ENCODE results near the gene TAF4.
"Not testable (repeated sequence)": the region's sequence is repeated elsewhere in the genome, so short reads cannot be mapped to it uniquely, and the experiment has no call there.

The TAF4 gene

GRCh38 chr20:61960836-61961235, 104.8 kb downstream of the TAF4 start:
- DNase-seq (ENCODE audit: low read depth in 3 of 3): no peak

- no peak for DNase-seq (ENCODE audit: low read depth in 3 of 3)
These were observed 106.6 kb downstream of the TAF4 start for GRCh38 chr20:61958773-61959700.

GRCh38 chr20:61957961-61958715, 107.5 kb downstream of the TAF4 start:
- no peak for DNase-seq (ENCODE audit: low read depth in 3 of 3)

- DNase-seq (ENCODE audit: low read depth in 3 of 3): no peak
These were observed 109.0 kb downstream of the TAF4 start for GRCh38 chr20:61956396-61957342.

GRCh38 chr20:61955668-61956395, 109.8 kb downstream of the TAF4 start:
- no peak for DNase-seq (ENCODE audit: low read depth in 3 of 3)

- DNase-seq (ENCODE audit: low read depth in 3 of 3): no peak
These were observed 111.2 kb downstream of the TAF4 start for GRCh38 chr20:61954276-61955021.

- no peak for DNase-seq (ENCODE audit: low read depth in 3 of 3)
These were observed 112.4 kb downstream of the TAF4 start for GRCh38 chr20:61953037-61954021.

- DNase-seq (ENCODE audit: low read depth in 3 of 3): no peak
These were observed 113.8 kb downstream of the TAF4 start for GRCh38 chr20:61951695-61952533.

- DNase-seq (ENCODE audit: low read depth in 3 of 3): no peak
These were observed 115.0 kb downstream of the TAF4 start for GRCh38 chr20:61950641-61951071.

GRCh38 chr20:61949714-61950640, 115.7 kb downstream of the TAF4 start:
- no peak for DNase-seq (ENCODE audit: low read depth in 3 of 3)

- DNase-seq (ENCODE audit: low read depth in 3 of 3): no peak
These were observed 116.3 kb downstream of the TAF4 start for GRCh38 chr20:61949363-61949713.

GRCh38 chr20:61948586-61949362, 116.9 kb downstream of the TAF4 start:
- no peak for DNase-seq (ENCODE audit: low read depth in 3 of 3)

- DNase-seq (ENCODE audit: low read depth in 3 of 3): not testable (repeated sequence)
These were observed 117.6 kb downstream of the TAF4 start for GRCh38 chr20:61948056-61948455.

- DNase-seq (ENCODE audit: low read depth in 3 of 3): not testable (repeated sequence)
These were observed 120.2 kb downstream of the TAF4 start for GRCh38 chr20:61945495-61945894.

- DNase-seq (ENCODE audit: low read depth in 3 of 3): not testable (repeated sequence)
These were observed 120.7 kb downstream of the TAF4 start for GRCh38 chr20:61944967-61945366.

GRCh38 chr20:61942526-61942925, 123.2 kb downstream of the TAF4 start:
- no peak for DNase-seq (ENCODE audit: low read depth in 3 of 3)
